Suprapubic skin (tissue), 4 donors: ENCODE measurements around the gene KRTAP5-3.

Source experiments
- CTCF ChIP-seq, 2 donors: fragments of 200-600 bp in 1 of 2; fragments of 450-650 bp in 1 of 2; sonication (generic) in 1 of 2; IDR thresholded peaks; one replicate each; pipeline ENCODE4 v1.5.1; 2016 to 2019; ENCODE audit warnings: antibody characterized with exemption in 2 of 2, mild to moderate bottlenecking in 1 of 2, moderate library complexity in 1 of 2
- EP300 ChIP-seq: sonication (generic); formaldehyde crosslinking; IDR thresholded peaks from one replicate; pipeline ENCODE4 v1.6.1; 2017; ENCODE audit warnings: antibody characterized with exemption
- POLR2A ChIP-seq, 2 donors: fragments of 450-650 bp; IDR thresholded peaks; one replicate each; pipeline ENCODE4 v1.6.1; 2017; ENCODE audit warnings: antibody characterized with exemption in 2 of 2, mild to moderate bottlenecking in 2 of 2, moderate library complexity in 2 of 2
- POLR2AphosphoS5 ChIP-seq, 3 donors: sonication (generic); formaldehyde crosslinking; IDR thresholded peaks; one replicate each; pipeline ENCODE4 v1.6.1; 2017; ENCODE audit warnings: antibody characterized with exemption in 3 of 3

GRCh38 chr11:1623716-1624115, 15.5 kb upstream of the KRTAP5-3 start:
- no peak for TF ChIP-seq CTCF (IDR thresholded peaks at IDR 0.05)
- no peak for TF ChIP-seq EP300
- no peak for TF ChIP-seq POLR2AphosphoS5 (IDR thresholded peaks at IDR 0.05)
- TF ChIP-seq POLR2A (IDR thresholded peaks at IDR 0.05) = no peak
